Activated CD4-positive, alpha-beta T cell treated with anti-CD3 and anti-CD28 coated beads for 48 hours (primary cell): ENCODE data around the gene SPG21.

Experiments
- DNase-seq: peaks from one replicate; pipeline ENCODE4 v3.0.0-alpha.2; 2020

Gene SPG21

GRCh38 chr15:64991536-64992135, 1.9 kb upstream of the SPG21 start:
- DNase-seq: no peak

- no peak for DNase-seq
Measured at GRCh38 chr15:64990168-64990470, 405 bp upstream of the SPG21 start.

GRCh38 chr15:64987136-64987535, 2.6 kb downstream of the SPG21 start:
- DNase-seq: no peak

DNA sequence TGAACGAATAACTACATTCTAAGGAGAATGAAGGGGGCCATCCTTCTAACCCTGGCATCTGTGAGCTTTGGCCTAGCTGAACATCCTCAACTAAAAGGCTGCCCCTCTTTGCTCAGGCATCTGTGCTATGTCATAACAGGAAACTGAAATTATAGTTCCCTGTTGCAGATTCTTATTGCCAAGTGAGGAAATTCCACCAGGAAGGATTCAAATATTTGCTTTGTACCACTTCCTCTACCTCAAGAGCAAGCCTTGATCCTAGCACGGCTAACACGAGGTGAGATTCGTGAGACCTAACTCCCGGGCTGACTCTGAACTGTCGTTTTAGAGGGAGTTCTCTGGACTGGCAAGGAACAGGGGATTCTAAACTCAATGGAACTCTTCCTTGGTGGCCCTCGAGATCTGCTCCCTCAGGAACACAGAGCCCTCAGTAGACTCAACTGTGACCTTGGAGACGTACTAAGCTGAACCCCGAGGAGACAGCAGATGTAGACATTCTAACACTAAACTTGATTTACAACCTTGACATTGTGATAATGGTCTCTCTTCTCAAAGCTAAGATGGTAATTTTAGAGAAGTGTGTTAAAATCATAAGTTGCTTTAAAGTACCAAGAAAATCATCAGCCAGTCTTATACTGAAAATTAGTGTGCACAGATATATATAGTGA, 4.2 kb downstream of the SPG21 start:
- DNase-seq: no peak

- DNase-seq: no peak
Measured at GRCh38 chr15:64982472-64982871, 7.2 kb downstream of the SPG21 start.

DNA sequence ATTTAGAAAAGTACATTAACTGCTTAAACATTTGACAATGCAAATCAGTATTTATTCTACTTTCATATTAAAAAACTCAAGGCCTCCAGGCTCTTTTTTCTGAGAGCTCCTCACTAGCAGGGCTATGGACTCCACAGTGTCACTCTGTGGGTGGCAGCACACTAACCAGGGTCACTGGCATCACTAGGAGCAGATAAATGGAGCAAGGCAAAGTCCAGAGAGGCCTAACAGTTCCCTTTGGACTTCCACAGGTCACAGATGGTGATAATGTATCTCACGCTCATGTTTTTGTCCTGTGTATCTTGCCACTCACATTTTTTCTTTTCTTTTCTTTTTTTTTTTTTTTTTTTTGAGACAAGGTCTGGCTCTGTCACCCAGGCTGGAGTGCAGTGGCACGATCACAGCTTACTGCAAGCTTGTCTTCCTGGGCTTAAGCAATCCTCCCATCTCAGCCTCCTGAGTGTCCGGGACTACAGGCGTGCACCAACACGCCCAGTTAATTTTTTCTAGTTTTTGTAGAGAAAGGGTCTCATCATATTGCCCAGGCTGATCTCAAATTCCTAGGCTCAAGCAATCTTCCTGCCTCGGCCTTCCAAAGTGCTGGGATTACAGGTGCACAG, 7.8 kb downstream of the SPG21 start:
- DNase-seq: no peak

- no peak for DNase-seq
Measured at GRCh38 chr15:64979252-64979710, 10.4 kb downstream of the SPG21 start.

GRCh38 chr15:64975390-64975789, 14.3 kb downstream of the SPG21 start:
- DNase-seq: no peak

GRCh38 chr15:64970698-64971097, 19.0 kb downstream of the SPG21 start:
- DNase-seq: no peak

DNA sequence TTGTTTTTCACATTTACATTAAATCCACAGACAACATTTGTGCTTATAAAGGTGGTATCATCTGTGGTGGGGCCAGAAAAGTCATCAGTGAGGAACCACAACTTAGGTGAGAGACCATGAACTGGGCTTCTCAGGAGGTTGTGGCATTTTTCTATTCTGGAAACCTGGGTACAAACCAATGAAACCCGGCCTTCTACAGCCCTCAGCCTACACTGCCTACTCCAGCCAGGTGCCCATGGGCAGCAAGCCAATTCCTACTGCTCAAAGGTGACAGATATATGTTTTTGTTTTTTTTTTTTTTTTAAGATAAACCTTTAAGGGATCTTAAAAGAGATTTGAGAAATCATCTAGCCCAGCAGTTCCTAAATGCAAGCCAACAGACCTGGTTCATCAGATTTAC, 20.3 kb downstream of the SPG21 start:
- DNase-seq: no peak

DNA sequence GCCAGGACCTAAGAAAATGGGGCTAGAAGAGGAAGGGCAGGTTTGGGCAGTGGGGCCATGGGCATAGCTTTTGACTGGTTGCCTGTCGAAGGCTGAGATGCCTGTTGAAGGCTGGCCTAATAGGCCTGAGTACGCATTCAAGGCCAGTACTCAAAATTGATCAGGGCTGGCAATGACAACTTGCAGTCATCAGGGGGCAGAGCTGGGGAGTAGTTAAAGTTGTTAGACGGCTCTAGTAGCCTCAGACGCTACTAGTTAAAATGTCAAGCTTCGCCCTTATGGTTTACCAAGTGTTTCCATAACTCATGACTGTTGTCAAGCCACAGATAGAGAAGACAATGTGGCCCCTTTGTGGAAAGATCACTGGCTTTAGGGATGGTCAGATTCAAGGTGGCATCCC, 28.7 kb downstream of the SPG21 start:
- DNase-seq: no peak

- DNase-seq: no peak
Measured at GRCh38 chr15:64960153-64960552, 29.6 kb downstream of the SPG21 start.

- no peak for DNase-seq
Measured at GRCh38 chr15:64959128-64959527, 30.6 kb downstream of the SPG21 start.

DNA sequence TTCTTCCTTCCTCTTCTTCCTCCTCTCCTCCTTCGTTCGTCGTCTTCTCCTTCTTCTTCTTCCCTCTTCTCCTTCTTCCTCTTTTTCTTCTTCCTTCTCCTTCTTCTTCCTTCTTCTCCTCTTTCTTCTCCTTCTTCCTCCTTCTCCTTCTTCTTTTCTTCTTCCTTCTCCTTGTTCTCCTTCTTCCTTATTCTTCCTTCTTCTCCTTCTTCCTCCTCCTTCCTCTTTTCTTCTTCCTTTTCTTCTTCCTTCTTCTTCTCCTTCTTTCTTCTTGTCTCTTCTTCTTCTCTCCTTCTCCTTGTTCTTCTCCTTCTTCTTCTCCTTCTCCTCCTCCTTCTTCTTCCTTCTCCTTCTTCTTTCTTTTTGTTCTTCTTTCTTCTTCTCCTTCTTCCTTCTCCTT, 35.3 kb downstream of the SPG21 start:
- DNase-seq: no peak

DNA sequence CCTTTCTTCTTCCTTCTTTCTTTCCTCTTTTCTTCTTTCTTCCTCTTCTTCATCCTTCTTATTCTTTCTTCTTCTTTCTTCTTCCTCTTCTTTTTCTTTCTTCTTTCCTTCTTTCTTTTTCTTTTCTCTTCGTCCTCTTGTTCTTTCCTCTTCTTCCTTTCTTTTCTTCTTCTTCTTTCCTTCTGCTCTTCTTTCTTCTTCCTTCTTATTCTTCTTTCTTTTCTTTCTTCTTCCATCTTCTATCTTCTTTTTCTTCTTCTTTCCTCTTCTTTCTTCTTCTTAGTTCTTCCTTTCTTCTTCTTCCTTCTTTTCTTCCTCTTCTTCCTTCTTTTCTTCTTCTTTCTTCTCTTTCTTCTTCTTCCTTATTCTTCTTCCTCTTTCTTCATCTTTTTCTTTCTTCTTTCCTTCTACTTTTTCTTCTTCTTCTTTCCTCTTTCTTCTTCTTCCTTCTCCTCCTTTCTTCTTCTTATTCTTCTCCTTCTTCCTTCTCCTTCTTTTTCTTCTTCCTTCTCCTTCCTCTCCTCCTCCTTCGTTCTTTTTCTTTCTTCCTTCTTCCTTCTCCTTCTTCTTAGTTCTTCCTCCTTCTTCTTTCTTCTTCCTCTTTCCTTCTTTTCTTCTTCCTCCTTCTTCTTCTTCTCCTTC, 37.8 kb downstream of the SPG21 start:
- no peak for DNase-seq

- DNase-seq: no peak
Measured at GRCh38 chr15:64950888-64951287, 38.8 kb downstream of the SPG21 start.

DNA sequence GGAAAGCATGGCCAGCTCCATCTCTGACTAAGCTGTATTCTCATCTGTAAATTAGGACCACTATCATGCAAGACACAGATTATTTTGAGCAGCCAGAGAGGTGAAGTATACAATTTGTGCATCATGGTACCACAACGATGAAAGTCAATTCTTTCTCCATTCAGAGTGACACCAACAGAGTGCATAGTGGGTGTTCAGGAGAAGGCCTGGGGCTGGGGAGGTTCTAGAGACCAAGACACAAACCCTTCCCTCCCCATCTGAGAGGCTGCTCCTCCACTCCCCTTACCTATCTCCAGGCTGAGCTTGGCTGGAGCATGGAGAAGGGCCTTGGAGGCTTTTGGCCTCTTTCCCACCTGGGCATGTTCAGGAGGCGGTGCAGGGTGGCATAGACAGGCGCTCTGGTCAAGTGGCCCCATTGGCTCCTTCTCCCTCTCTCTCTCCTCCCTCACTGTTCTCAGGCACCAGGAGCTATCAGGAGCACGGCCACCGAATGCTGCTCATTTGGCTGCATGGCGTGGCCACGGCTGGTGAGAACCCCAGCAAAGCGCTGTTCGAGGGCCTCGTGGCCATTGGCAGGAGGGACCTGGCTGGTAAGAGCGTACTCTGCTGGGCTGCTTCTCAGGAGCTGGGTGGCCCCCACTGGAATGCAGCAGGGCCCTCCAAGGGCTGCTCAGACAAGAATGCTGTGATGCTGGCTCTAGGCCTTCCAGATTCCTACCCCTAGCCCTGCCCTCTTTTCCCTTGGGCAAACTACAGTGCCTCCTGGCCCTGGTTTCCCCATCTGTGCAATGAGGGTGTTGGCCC, 40.1 kb downstream of the SPG21 start:
- no peak for DNase-seq

GRCh38 chr15:64948916-64949315, 40.8 kb downstream of the SPG21 start:
- no peak for DNase-seq

DNA sequence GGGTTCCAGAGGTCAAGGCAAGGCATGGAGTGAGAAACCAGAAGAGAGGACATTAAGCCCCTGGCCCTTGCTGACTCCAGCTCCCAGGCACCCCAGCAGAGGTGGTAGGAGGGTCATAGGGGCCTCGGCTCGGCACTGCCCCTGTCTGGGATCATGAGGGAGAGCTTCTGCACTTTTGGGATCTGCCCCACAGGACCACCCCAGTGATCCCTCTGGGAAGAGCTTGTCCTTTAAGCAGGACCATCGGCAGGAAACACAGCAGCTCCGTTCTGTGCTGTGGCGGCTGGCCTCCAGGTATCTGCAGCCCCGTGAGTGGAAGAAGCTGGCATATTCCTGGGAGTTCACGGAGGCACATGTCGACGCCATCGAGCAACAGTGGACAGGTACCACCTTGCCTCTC, 42.5 kb downstream of the SPG21 start:
- DNase-seq: no peak

DNA sequence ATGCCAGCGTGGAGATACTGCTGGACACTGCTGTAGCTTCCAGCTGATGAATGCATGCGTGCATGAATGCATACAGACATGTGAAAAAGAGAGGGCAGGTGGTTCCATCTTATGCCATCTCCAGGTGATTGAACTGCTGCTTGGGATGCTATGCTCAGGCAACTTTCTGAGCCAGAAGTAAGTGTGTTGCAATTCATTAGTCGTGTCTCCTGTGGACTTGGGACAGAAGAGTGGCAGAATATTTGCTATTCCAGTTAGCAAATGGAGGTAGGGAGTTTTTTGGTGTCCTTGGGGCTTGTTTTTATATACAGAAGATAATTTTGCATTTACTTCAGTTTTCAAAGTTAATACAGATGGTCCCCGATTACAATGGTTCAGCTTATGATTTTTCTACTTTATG, 44.8 kb downstream of the SPG21 start:
- DNase-seq: no peak

- DNase-seq: no peak
Measured at GRCh38 chr15:64943512-64944225, 46.0 kb downstream of the SPG21 start.

GRCh38 chr15:64942356-64942755, 47.4 kb downstream of the SPG21 start:
- no peak for DNase-seq

DNA sequence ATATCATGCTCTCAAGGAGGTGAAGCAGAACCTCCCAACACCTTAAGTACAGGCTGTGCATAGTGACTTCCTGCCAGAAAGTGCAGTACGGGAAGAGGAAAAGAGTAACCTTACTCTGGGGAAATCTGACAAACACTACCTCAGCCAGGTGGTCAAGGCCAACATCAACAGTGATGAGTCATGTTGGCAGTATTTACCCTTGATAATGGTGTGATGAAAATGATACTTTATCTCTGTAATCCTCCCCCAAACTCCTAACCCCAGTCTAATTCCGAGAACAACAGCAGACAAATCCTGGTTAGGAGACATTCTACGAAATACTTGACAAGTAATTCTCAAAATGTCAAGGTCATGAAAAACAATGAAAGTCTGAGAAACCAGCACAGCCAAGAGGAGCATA, 51.5 kb downstream of the SPG21 start:
- DNase-seq: no peak
